ENCODE results near the gene C19orf81.
"Not testable (repeated sequence)": the region's sequence is repeated elsewhere in the genome, so short reads cannot be mapped to it uniquely, and the experiment has no call there.

Gene C19orf81

GRCh38 chr19:50649433-50650391, at the start of gene C19orf81:
Gene C19orf81 (plus strand): TSS chr19:50649445. CDS start chr19:50649445, 0 bp downstream.
- no peak for DNase-seq (ENCODE audit: low read depth in 2 of 2)

GRCh38 chr19:50601407-50602088, 47.7 kb upstream of the C19orf81 start:
- no peak for DNase-seq (ENCODE audit: low read depth in 2 of 2)

DNA sequence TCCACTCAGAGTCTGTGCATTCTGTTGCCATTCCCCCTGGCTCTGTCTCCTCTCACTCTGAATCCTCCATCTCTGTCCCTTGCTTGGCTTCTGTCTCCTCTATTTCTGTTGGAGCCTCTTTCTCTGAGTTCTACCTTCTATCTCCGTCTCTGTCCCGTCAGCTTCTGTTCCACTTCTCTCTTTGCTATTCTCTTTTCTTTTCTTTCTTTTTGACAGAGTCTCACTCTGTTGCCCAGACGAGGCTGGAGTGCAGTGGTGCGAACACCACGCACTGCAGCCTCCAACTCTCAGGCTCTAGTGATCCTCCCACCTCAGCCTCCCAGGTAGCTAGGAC, 47.2 kb upstream of the C19orf81 start:
- DNase-seq (ENCODE audit: low read depth in 2 of 2) = no peak

DNA sequence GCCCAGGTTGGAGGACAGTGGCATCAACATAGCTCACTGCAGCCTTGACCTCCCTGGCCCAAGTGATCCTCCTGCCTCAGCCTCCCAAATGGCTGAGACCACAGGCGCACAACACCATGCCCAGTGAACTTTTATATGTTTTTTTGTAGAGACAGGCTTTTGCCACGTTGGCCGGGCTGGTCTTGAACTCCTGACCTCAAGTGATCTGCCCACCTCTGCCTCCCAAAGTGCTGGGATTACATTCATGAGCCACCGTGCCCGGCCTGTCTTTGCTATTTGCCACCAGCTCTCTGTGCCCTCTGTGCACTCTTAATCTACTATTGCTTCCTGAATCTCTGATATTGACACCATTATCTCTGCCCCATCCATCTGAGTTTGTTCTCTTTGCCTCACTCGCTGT, 46.7 kb upstream of the C19orf81 start:
- DNase-seq (ENCODE audit: low read depth in 2 of 2) = no peak

DNA sequence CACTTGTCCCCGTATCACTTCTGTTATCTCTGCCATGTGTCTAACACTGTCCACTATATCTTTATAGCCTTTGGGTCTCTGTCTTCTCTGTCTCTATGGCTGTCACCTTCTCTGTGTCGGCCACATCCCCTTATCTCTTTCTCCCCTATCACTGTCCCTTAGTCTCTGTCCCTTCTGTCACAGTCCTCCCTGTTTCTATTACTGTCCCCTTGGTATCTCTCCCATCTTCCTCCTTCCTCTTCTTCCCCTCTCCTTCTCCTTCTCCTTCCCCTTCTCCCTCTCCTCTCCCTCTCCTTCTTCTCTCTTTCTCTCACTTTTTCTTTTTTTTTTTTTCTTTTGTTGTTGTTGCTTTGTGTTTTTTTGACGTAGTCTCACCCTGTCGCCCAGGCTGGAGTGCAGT, 46.3 kb upstream of the C19orf81 start:
- no peak for DNase-seq (ENCODE audit: low read depth in 2 of 2)

DNA sequence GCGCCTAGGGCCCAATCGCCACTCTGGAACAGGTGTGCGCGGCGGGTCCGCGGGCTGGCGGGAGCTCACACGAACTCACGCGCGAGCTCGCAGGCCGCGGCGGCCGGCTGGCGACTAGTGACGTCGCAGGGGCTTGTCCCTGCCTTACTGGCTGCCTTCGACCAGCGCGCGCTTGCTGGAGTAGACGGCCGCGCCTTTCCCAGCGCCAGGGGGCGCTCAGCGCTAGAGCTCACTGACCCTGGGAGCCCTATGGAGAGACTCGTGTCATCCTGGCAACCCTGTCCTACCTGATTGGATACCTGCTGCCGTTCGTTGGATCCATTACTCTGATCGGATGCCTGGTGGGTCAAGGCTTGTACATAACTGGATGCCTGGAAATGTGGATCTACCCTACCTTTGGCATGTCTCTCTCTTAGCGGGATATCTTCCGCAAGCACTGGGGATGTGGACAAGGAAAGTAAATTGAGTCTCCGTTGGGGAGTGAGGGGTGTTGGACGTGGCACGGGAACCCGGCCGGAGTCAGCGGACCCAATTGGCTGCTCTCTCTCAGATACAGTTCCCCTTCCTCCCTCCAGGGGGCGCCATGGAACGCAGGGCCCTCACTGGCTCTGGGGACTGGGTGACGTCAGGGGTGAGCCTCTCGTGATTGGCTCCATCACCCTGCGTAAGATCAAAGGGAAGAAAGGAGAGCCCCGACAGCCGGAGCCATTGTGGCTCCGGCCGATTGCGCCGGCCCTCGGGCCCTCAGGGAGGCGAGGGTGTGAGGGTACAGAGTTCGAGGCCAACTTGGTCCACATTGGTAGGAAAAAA, 44.8 kb upstream of the C19orf81 start:
- not testable (repeated sequence) for DNase-seq (ENCODE audit: low read depth in 2 of 2)

DNA sequence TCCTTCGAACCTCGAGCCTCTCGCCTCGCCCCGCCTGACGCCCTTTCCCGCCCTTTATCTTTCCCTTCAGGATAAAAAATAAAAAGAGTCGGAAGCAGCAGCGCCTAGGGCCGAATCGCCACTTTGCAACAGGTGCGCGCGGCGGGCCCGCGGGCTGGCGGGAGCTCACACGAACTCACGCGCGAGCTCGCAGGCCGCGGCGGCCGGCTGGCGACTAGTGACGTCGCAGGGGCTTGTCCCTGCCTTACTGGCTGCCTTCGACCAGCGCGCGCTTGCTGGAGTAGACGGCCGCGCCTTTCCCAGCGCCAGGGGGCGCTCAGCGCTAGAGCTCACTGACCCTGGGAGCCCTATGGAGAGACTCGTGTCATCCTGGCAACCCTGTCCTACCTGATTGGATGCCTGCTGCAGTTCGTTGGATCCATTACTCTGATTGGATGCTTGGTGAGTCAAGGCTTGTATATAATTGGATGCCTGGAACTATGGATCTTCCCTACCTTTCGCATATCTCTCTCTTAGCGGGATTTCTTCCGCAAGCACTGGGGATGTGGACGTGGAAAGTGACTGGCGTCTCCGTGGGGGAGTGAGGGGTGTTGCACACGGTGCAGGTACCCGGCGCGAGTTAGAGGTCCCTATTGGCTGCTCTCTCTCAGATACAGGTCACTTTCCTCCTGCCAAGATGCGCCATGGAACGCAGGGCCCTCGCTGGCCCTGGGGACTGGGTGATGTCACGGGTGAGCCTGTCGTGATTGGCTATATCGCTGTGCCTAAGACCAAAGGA, 43.0 kb upstream of the C19orf81 start:
- not testable (repeated sequence) for DNase-seq (ENCODE audit: low read depth in 2 of 2)

DNA sequence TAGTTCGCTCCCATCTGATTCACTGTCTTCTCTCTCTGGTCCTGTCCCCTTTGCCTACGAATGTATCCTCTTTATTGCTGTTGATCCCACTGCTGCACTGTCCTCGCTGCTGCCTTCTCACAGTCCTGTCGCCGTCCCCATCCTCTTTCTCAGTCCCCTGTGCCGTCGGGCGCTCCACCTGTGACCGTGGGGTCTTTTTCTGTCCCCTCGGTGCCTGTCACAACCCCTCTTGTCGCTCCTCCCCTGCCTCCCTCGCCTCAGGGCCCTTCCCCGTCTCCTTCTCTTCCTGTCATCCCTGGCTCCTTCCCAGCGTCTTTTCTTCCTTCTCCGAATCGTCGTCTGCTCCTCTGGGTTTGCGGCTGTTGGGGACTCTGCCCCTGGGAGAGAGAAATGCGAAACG, 41.9 kb upstream of the C19orf81 start:
- DNase-seq (ENCODE audit: low read depth in 2 of 2) = no peak

DNA sequence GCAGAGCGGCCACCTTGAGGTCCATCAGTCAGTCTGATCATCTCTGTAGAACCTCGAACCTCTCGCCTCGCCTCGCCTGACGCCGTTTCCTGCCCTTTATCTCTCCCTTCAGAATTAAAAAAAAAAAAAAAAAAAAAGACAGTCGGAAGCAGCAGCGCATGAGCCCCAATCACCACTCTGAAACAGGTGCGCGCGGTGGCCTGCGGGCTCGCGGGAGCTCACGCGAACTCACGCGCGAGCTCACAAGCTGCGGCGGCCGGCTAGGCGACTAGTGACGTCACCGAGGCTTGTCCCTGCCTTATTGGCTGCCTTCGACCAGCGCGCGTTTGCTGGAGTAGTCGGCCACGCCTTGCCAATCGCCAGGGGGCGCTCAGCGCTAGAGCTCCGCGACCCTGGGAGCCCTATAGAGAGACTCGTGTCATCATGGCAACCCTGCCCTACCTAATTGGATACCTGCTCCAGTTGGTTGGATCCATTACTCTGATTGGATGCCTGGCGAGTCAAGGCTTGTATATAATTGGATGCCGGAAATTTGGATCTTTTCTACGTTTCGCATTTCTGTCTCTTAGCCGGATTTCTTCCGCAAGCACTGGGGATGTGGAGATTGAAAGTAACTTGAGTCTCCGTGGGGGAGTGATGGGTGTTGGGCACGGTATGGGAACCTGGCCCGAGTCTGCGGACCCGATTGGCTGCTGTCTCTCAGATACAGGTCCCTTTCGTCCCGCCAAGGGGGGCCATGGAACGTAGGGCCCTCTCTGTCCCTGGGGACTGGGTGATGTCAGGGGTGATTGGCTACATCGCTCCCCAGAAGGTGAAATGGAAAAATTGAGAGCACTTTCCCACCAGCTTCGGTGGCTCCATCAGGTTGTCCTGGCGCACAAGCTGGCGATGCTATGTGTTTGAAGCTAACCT, 41.1 kb upstream of the C19orf81 start:
- peak; percentile 22 to 36 for DNase-seq (ENCODE audit: low read depth in 2 of 2)

- not testable (repeated sequence) for DNase-seq (ENCODE audit: low read depth in 2 of 2)
Measured at GRCh38 chr19:50612504-50613404, 36.5 kb upstream of the C19orf81 start.

- not testable (repeated sequence) for DNase-seq (ENCODE audit: low read depth in 2 of 2)
Measured at GRCh38 chr19:50618379-50618778, 30.9 kb upstream of the C19orf81 start.

GRCh38 chr19:50619184-50619583, 30.1 kb upstream of the C19orf81 start:
- DNase-seq (ENCODE audit: low read depth in 2 of 2) = not testable (repeated sequence)

DNA sequence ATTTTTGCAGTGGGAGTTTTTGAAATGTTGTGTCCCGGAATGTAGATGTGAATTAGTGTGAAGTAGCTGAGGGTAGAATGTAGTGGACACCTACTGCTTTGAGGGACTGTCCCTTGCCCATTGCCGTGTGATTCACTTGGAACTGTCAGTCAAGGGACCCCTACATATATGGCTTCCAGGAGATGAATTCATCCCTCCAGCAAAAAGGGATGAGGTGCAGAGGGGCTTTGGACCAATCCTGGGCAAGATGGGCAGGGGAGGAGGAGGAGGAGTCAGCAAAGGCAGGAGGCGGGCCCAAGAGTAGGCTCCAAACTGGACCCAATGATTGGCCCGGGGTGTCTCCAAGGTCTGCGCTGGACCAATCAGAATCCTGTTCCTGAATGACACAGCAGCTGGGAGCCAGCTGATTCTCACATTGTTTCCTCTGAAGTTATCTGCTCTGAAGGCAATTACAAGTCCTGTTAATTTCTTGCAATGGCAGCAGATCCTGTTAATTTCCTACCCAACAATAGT, 28.8 kb upstream of the C19orf81 start:
- DNase-seq (ENCODE audit: low read depth in 2 of 2) = not testable (repeated sequence)

DNA sequence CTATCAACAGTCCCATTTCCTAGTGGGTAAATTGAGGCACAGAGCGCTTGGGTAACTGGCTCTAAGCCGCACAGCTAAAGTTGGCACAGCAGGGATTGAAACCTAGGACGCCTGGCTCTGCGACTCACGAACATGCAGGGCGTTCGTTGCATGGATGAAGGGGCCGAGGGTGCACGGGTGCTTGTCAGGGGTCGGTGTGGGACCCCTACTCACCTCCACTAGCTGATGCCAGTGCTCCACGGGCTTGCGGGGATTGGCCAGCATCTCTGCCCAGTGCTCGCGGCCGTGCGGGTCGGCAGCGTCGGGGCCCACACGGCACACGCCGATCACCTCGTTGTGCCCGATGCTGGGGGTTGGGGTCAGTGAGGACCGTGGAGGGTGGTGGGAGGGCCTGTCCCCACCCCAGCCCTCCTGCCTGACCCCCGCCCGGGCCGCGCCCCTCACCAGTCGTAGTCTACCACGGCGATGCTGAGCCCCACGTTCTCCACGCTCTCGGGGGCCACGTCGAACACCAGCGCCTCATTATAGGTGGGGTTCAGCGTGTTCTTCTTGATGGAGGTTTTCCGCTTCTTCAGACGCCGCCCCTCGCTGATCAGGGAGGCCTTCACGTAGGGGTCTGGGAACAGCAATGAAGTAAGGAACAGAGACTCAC, 24.2 kb upstream of the C19orf81 start:
- DNase-seq (ENCODE audit: low read depth in 2 of 2) = no peak

GRCh38 chr19:50626011-50626410, 23.2 kb upstream of the C19orf81 start:
- DNase-seq (ENCODE audit: low read depth in 2 of 2) = no peak

- DNase-seq (ENCODE audit: low read depth in 2 of 2) = no peak
Measured at GRCh38 chr19:50626795-50627194, 22.4 kb upstream of the C19orf81 start.

GRCh38 chr19:50628146-50628545, 21.1 kb upstream of the C19orf81 start:
- DNase-seq (ENCODE audit: low read depth in 2 of 2) = no peak

- DNase-seq (ENCODE audit: low read depth in 2 of 2) = no peak
Measured at GRCh38 chr19:50628551-50628950, 20.7 kb upstream of the C19orf81 start.
